SKM-1 treated with dmso at 0.1 percent for 144 hours (cell line): ENCODE results near the gene TNS3.

Experiments used
- DNase-seq: peaks from one replicate; lab custom pipeline; 2025; ENCODE audit not compliant: unreplicated experiment; lab: John Stamatoyannopoulos, UW

TNS3 gene

DNA sequence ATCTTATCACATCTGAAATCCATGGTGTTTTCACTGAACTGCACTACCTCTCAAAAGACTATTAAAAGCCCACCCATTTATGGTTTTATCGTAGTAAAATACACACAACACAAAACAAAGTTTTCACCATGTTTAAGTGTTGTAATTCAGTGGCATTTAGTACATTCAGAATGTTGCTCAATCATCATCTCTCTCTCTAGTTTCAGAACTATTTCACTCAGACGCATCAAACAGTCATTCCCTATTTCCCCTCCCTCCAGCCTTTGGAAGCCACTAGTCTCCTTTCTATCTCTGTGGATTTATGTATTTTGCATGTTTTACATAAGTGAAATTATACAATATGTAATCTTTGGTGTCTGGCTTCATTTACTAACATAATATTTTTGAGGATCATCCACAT is 332.6 kb downstream of the TNS3 start:
- no peak for DNase-seq

DNA sequence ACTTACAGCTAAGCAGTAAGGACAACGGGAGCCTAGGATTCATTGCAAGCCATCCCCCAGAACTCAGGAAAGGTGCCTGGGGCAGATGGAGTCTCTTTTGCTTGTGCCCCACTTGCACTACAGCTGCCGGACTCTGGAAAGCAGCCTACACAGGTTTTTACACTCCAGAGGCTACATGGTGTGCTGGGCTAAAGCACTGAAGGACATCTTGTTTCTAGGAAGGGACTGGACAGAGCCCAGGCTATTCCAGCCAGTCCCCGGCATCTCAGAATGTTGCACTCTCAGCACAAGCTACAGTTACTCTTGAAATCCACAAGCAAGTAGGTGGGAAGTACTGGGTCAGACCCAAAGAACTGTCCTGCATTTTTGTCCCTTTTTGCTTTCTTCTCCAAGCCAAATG is 333.1 kb downstream of the TNS3 start:
- DNase-seq: no peak

DNA sequence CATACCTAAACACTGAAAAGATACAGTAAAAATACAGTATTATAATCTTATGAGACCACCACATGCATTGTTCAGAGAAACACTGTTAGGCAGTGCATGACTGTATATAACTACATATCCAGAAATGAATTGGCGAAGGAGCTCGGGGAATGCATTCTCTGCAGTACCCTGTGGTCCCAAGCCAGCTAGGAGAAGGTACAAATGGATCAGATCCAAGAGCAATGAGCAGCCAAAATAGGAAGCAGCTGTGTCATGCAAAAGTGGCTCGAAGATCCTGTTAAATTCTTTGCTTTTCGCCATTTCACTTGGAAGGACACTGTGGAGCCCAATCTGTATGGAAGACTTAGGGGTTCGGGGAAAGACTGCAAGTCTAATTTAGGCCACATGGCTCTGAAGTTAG is 334.8 kb downstream of the TNS3 start:
- no peak for DNase-seq

DNA sequence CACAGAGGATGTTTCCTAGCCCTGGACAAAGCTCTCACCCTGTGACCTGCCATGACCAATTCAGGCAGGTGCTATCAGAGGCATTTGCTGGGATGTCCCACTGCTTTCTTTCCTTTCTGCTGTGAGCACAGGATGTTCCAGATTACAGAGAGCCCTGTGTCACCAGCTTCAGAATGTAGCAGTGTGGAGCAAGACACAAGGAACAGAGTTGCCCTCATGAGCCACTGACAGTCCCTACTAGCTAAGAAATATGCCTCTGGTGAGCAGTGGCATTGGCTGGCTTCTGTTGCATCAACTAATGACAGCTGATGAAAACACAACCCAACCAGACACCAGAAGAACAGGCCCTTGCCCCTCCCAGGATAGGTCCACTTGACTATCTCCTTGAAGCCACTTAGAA is 337.2 kb downstream of the TNS3 start:
- DNase-seq: no peak

DNA sequence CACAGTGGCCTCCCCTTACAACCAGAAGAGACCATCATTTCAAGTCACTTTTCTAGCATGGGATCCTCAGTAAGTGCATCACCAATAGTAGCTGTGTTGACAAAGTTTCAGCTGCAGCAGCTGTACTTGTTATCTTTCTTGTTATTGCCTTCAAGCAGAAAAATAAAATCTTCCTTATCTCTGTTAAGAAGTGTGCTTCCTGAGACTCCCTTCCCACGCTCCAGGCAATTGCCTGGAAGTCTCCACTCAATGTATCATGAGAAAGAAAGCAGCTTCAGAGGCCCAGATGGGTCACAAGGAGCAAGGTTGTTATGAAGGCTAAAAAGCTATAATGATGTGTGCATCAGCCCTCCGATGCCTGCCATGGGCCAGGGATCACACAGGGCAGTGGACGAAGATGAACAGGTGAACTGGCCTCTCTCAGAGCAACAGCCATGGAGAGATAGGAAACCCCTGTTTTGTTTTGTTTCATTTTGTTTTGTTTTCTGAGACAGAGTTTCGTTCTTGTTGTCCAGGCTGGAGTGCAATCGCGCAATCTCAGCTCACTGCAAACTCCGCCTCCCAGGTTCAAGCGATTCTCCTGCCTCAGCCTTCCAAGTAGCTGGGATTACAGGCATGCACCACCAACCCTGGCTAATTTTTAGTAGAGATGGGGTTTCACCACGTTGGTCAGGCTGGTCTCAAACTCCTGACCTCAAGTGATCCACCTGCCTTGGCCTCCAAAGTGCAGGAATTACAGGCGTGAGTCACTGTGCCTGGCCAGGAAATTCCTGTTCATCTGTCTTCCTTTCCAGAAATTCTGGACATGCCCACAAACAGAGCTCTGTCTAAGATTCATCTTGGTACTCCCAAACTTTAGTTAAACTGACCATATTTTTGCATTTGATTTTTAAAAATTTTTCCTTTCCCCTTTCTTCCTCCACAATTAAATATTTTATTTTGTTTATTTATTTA is 340.5 kb downstream of the TNS3 start:
- no peak for DNase-seq

DNA sequence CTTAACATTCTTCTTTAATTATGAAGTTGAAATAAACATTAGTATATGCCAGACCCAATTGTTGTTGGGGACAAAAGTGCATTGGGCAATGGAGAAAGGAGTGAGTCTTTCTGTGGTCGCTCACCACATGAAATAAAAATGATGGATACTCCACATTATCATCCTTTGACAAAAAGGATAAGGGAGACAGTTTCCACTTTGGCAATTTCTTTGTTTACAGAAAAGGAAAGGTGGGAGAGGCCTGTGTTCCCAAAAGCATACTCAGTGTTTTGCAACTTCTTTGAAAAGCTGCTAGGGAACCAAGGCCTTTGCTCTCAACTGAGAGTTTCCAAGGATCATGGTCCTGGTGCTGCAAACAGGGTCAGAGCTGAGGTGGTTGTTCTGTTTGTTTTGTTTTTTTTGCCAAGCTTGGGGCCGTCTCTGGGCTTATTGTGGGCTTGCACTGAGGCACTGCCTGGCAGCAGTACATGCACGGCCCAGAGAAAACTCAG is 341.9 kb downstream of the TNS3 start:
- no peak for DNase-seq

DNA sequence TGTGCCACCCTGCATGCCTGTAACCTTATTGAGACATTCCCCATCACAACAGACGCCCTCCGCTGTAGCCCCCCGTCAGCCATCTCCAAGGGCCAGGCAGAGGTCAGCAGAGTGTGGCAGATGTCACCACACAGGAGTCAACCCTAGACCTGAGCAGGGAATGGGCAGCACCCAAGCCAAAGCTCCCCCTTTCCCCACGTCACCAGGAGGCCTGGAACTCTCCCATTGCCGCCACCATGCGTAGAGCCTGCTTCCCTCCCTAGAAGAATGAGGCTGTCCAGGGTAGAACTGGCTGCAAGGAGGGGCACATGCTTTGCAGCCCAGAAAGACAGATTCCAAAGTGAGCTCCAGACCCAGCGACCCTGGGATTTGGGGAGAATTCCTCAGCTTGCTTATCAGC is 342.9 kb downstream of the TNS3 start:
- no peak for DNase-seq

DNA sequence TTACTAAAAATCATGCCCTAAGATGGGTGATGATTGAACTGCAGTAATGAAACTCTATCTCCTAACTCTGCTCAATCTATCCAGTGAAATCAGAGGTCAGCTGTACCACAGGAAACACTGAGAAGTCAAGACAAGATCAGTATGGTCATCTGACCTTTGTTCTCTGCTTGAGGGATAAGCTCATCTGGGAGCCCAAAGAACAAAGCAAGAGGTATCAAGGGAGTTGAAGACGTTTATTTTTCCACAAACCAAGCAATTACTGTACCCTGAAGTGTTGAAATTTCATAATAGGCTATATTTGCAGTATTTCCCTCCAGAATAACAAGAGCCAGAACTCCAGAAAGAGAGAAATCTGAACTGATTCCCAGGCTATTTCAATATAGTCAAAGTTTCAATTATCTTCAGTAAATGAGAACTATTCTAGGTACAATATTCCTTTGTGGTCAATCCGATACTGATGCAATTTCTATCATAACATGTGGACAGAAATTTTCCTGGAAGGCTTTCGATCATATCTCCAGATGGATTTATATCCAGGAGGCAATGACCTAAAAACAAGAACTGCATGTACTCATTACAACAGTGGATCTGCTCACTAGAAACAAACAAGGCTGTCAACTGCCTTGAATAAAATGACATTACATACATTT is 345.3 kb downstream of the TNS3 start:
- DNase-seq: no peak

DNA sequence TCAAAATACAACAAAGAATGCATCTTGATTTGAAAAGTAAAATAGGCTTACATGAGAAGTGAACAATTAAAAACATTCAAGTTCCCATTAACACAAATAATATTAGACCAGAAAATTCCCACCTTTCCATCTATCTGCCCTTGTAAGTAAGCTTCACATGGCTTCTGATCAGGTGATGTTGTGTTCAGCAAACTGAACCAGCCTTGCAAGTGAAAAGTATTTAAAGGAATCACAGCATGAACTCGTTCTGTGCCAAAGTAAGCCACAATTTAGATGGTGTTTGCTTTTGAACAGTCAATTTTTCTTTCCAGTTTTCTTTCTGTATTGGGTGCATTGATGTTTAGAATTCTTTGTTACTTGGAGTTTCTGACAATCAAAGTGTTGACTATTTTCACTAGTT is 347.9 kb downstream of the TNS3 start:
- DNase-seq: no peak

DNA sequence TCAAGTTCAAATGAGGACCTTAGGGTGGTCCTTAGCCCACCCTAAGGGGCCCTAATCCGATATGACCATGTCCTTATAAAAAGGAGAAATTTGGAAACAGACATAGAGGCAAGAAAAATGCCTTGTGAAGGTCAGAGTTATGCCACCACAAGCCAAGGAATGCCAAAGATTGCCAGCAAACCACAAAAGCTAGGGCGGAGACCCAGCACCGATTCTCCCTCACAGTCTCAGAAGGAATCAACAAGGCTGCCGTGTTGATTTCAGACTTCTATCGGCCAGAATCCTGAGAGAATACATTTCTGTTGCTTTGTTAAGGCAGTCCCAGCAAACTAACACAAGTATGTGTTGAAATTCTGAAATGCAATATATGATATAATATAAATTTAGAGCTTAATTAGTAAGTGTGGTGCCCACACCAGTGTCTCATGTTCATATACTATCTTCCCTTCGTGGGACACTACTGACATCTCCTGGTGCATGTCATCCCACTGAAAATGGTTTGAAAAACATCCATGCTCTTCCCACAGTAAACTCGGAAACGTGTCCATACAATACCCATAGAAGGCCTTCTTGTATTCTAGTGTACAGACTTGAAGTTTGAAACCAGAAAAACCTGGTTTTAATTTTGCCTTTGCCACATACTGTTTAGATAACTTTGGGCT is 349.0 kb downstream of the TNS3 start:
- DNase-seq: no peak

DNA sequence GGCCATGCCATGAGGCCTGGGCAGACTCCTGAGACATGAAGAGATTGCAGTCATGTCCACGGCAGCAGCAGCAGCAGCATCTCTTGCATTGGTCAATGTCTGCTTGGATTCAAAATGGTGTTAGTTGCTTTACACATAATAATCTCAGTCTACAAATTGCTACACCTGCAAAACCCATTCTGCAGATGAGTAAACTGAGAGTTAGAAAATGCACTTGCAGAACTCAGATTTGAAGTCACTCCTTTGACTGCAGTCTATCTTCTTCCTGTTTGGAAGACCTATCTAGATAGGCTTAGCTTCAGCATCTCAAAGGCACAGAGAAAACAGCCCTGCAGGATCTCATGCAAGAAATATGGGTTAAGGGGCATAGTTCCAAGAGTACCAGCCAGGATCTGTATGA is 350.3 kb downstream of the TNS3 start:
- no peak for DNase-seq

DNA sequence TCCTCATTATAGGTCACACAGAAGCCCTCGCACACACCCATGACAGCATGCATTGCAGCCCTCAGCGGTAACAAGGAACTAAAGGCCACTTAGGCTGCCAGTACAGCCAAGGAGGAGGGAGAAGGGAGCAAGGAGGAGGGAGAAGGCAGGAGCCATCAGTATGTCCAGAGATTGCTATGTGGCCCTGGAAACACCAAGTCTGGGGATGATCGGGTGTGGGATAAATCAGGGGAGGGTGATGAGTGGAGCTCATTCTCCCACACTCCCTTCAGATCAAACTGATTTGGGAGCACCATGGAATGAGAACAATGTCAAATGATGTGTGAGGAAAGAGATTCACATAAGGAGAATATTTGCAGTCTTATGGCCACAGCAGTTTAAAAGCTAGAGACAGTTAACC is 350.9 kb downstream of the TNS3 start:
- DNase-seq: no peak

DNA sequence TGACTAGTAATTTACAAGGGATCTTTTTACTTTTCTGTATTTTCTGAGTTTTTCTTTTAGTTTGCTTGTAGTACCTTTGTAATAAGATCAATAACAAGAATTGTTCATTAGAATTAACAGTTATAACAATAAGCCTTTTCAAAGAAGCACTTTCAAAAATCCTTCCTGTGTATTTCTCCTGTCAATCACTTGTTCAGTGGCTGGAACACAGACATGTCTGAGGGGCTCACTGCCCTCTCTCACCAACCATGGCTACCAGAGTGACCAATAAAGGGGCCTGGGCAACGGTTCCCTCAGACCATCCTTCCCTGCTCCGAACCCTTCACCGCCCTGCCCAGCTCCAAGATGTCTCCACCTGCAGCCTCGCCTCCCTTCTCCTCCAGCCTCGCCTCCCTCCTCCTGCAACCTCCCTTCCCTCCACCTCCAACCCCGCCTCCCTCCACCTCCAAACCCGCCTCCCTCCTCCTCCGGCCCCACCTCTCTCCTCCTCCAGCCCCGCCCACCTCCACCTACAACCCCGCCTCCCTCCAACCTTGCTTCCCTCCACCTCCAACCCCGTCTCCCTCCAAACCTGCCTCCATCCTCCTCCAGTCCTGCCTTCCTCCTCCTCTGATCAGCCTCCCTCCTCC is 353.4 kb downstream of the TNS3 start:
- no peak for DNase-seq

DNA sequence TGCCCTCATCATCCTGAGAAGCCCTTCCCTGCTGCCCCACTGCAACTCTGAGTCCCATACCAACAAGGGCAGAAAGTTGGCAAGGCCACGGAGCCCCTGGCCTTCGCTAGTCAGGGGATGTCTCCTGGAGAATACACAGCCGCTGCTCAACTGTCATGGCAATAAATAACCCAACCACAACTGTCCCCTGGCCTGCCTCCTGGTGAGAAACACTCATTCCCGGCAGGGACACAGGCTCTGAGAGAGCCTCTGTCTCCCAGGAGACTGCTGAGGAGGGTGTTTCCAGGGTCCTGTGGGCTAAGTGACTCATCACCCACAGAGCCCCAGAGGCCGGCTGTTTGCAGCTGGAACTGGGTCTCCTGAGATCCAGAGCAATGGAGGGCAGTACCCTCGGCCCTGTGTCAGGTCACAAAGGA is 354.1 kb downstream of the TNS3 start:
- no peak for DNase-seq

DNA sequence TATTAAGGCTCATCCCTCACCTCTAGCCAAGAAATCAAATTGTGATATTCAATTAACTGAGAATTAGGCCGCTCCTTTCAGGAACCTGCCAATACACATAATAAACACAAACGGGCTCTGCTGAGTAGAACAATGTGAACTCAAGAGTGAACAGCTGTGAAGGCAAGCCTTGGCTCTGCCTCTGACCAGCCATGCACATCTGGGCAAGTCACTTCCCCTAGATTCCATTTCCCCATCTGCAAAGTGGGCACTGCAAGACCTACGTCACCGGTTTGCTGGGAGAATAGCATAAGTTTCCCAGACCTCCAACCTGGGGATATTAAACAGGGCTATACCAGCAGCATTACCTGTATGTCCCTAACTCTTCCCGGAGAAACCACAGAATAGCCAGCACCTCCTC is 355.2 kb downstream of the TNS3 start:
- no peak for DNase-seq

DNA sequence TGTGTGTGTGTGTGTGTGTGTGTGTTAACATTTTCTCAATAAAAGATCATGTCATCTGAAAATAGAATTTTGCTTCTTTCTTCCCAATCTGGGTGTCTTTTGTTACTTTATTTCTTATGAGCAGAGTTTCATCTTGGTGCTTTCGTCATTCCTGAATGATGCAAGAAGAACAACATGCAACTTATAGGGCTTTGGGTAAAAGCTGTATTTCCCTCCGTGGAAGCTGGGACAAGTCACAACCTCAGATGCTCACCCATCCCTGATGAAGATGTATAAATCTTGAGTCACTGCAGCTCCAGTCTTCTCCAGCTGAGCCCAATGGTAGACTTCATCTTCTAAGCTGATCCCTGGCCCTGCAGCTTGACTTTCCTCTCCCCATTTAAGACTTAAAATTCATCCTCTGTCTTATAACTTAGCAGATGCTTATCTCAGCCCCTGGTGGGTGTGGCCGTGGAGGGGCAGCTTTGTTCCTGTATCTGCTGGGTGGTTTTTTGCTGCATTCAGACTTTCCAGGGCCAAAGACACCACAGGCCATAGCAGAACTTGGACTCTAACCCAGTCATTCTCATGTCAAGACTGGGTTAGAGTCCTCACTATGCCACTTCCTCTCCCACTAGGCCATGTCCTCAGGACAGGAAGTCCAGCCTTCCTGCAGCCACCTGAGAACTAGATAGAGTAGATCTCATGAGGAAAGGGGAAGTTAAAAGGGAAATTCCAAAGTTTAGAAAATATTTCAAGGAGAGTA is 356.4 kb downstream of the TNS3 start:
- peak; percentile 32 for DNase-seq
